Ovary (tissue), 9 donors: ENCODE results near the gene ATG2A. TPM values are rescaled to one million over a fixed set of nuclear protein-coding genes. Genes with fewer than 3 reads are reported as not detected.

Experiments used
- DNase-seq, 5 donors: peaks; one replicate each; pipeline ENCODE4 v3.0.0-alpha.2; 2019 to 2020
- H3K27ac ChIP-seq, 2 donors: fragments of 200-600 bp; one replicate each; pipeline versions ENCODE4 v1.5.1 to v1.8.0; 2019 to 2022
- H3K27me3 ChIP-seq: fragments of 200-600 bp; one replicate; pipeline ENCODE4 v1.8.0; 2022
- H3K36me3 ChIP-seq: fragments of 200-600 bp; sonication (generic); one replicate; pipeline ENCODE4 v1.5.1; 2019
- H3K4me1 ChIP-seq: one replicate; pipeline ENCODE4 v1.8.1; 2013; ENCODE audit warnings: mild to moderate bottlenecking, moderate library complexity; ENCODE audit not compliant: insufficient read depth
- H3K4me3 ChIP-seq: fragments of 200-600 bp; sonication (generic); one replicate; pipeline ENCODE4 v1.5.1; 2017
- H3K9me3 ChIP-seq, 2 donors: fragments of 200-600 bp in 1 of 2; sonication (generic) in 1 of 2; one replicate each; pipeline versions ENCODE4 v1.5.1 to v1.8.1; 2013 to 2019; ENCODE audit warnings: mild to moderate bottlenecking in 1 of 2, moderate library complexity in 1 of 2
- EP300 ChIP-seq: sonication (generic); formaldehyde crosslinking; IDR thresholded peaks from one replicate; pipeline ENCODE4 v1.6.1; 2017; ENCODE audit warnings: antibody characterized with exemption
- POLR2A ChIP-seq: fragments of 450-650 bp; IDR thresholded peaks from one replicate; pipeline ENCODE4 v1.6.1; 2017; ENCODE audit warnings: antibody characterized with exemption, mild to moderate bottlenecking, moderate library complexity
- WGBS, 3 donors: extraction: QIAGEN DNeasy Blood & Tissue Kit in 1 of 3; methylation state at CpG; one replicate each; pipeline versions ENCODE4 v1.1.5 to v1.1.7; 2013 to 2017; 5-methylcytosine and 5-hydroxymethylcytosine counted together
- intact Hi-C, 4 donors: fragments of 100-400 bp; cut with DNase I; formaldehyde crosslinking; loops; one replicate each; pipeline versions ENCODE4 v1.11.0 to v1.15.1; 2022 to 2023
- polyA plus RNA-seq, 2 donors: library from polyadenylated mRNA; stranded (reverse); fragments of 200-250 nt in 1 of 2; fragments of 350-450 nt in 1 of 2; fragmentation: Illumina TruSeq in 1 of 2; extraction: RNeasy Lipid Tissue Mini Kit (QIAGEN cat#74804) in 1 of 2; gene quantifications; one replicate each; pipeline ENCODE4 v1.2.3, GENCODE V29; 2013 to 2014
- total RNA-seq, 7 donors: library from RNA; depleted of rRNA in 2 of 7; stranded (reverse); fragments of >200 nt in 2 of 7; fragmentation: NEBNext Ultra II Directional in 3 of 7; extraction: Animal tissue kit (Norgen Biotek cat#: 25700) in 3 of 7; gene quantifications; one replicate each; pipeline versions ENCODE4 v1.1.0 to v1.2.4, GENCODE V29; 2016 to 2023
- TF ChIP-seq, protein P1 (sequence below), 3 donors: fragments of 450-650 bp in 2 of 3; fragments of 200-600 bp in 1 of 3; IDR thresholded peaks; one replicate each; pipeline versions ENCODE4 v1.5.1 to v1.8.0; 2016 to 2022; ENCODE audit warnings: antibody characterized with exemption in 3 of 3, mild to moderate bottlenecking in 1 of 3
- donor health status: DM: no; HTN: no; CAD: no; lungs with moderate emphysema.
- donor health status: DM: no; HTN: no; CAD: no.
- donor health status: Bipolar disorder and iron deficiency.
- donor health status: DM: yes; HTN: yes; CAD: no.
- donor health status: DM: no; HTN: no; CAD: no.
- donor health status: DM: yes; HTN: yes; CAD: no.

Gene ATG2A
- total and polyA plus RNA-seq, 9 donors: 2.2 to 40.1 (median 27.8) TPM

DNA sequence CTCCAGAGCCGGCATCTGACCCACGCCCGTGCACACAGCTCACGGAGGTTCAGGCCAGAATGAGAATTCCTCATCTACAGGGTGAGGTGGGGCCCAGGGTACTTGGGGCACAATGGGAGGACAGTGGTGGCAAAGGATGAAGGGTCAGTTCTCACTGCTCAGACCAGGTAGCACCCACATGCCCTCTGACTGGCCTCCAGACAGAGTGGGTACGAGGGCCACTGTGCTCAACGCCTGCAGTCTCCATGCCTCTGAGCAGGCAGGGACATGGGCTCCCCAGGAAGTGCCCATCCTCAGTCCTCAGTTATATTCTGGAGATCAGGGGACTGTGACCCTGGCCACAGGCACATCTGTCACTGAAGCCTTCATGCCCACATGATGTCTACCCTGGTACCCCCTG, 59.5 kb downstream of the ATG2A start:
- Histone ChIP-seq H3K9me3 (no peaks in the 10 kb centered on the region), H3K27me3 (no peaks in the 10 kb centered on the region), H3K27ac (no peak overlapping the region), H3K36me3 (no peaks in the 10 kb centered on the region), H3K4me1 (peaks cover 12% of the 10 kb centered on the region), H3K4me3 (no peak overlapping the region)
- no peak for DNase-seq
- WGBS, 3 donors: 90 to 96% (median 94%) methylated on average over 6 of the region's 6 CpGs
- intact Hi-C loops: no loop called here
- TF ChIP-seq EP300: no peak
- TF ChIP-seq, protein P1, sequence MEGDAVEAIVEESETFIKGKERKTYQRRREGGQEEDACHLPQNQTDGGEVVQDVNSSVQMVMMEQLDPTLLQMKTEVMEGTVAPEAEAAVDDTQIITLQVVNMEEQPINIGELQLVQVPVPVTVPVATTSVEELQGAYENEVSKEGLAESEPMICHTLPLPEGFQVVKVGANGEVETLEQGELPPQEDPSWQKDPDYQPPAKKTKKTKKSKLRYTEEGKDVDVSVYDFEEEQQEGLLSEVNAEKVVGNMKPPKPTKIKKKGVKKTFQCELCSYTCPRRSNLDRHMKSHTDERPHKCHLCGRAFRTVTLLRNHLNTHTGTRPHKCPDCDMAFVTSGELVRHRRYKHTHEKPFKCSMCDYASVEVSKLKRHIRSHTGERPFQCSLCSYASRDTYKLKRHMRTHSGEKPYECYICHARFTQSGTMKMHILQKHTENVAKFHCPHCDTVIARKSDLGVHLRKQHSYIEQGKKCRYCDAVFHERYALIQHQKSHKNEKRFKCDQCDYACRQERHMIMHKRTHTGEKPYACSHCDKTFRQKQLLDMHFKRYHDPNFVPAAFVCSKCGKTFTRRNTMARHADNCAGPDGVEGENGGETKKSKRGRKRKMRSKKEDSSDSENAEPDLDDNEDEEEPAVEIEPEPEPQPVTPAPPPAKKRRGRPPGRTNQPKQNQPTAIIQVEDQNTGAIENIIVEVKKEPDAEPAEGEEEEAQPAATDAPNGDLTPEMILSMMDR (IDR thresholded peaks at IDR 0.05): no peak

- 70 to 82% (median 81%) methylated on average over 20 of the region's 20 CpGs for WGBS, 3 donors
- Histone ChIP-seq H3K36me3 (no peaks in the 10 kb centered on the region), H3K27ac (peak overlapping the region in 1 of 2 donors; percentile 20), H3K4me3 (no peak overlapping the region), H3K9me3 (no peaks in the 10 kb centered on the region), H3K27me3 (no peaks in the 10 kb centered on the region), H3K4me1 (peaks cover 12% of the 10 kb centered on the region)
- intact Hi-C loops: no loop called here
- DNase-seq: peak in 2 of 5 donors; percentile 37 to 61
- no peak for TF ChIP-seq POLR2A
- no peak for TF ChIP-seq EP300
- TF ChIP-seq, protein P1 (IDR thresholded peaks at IDR 0.05): no peak
These were observed 60.4 kb downstream of the ATG2A start for GRCh38 chr11:64856382-64857227.

GRCh38 chr11:64855596-64856304, 61.3 kb downstream of the ATG2A start:
- no peaks in the 10 kb centered on the region for H3K27me3 ChIP-seq
- H3K4me1 ChIP-seq: peaks cover 12% of the 10 kb centered on the region
- 78 to 82% (median 82%) methylated on average over 20 to 22 of the region's 22 CpGs for WGBS, 3 donors
- TF ChIP-seq POLR2A (no peak), EP300 (no peak)
- TF ChIP-seq, protein P1 (IDR thresholded peaks at IDR 0.05): no peak
- no peaks in the 10 kb centered on the region for H3K9me3 ChIP-seq
- H3K36me3 ChIP-seq: no peaks in the 10 kb centered on the region
- no peak for DNase-seq
- intact Hi-C loops: no loop called here
- no peak overlapping the region for H3K4me3 ChIP-seq
- H3K27ac ChIP-seq: peak overlapping the region; percentile 27 to 29

DNA sequence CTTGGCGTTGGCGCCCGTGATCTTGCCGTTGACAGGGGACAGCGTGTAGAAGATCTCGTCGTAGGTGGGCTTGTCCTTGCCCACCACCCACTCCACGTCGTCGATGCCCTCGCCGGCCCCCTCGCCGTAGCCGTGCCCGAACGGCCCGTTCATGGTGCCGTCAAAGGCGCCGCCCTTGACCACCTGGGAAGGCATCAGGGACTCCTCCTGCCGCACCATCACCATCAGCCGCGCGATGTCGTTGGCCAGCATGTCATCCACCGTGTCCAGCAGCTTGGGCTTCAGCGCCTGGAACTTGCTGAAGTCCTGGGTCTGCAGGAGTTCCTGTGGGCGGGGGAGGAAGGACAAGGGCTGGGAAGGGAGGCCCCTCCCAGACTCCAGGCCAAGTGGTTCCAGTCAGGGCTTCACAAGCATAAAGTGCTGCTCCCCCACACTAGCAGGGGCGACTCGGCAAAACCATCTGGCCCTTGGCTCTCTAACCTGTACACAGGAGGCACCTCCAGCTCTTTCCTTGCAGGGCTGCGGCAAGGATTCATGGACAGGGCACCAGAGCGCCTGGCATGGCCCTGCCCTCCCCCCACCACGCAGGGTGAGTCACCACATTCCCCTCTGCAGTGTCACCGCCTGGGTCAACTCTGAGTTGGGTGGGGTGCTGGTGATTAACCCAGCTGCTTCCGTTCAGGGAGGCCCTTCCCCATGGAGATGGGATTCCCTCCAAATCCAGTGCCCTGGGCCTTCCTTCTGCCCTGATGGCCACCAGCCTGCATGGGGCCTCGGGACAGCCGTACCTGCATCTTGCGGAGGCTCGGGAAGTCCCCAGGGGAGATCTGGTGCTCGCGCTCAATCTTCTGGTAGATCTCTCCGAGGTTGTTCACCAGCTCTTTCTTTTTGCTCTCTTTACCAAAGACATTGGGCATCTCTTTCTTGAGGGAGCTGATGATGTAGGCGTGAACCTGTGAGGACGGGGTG, 62.2 kb downstream of the ATG2A start:
- Histone ChIP-seq H3K27ac (peak overlapping the region; percentile 27 to 29), H3K4me3 (no peak overlapping the region), H3K4me1 (peaks cover 12% of the 10 kb centered on the region), H3K9me3 (no peaks in the 10 kb centered on the region), H3K36me3 (no peaks in the 10 kb centered on the region), H3K27me3 (no peaks in the 10 kb centered on the region)
- DNase-seq: peak; percentile 54 to 80 (median 61)
- intact Hi-C loops: no loop called here
- TF ChIP-seq POLR2A: no peak
- TF ChIP-seq EP300: peak; percentile 40
- 68% methylated on average over 44 to 45 of the region's 45 CpGs for WGBS, 3 donors
